ENCODE results near the gene SLAIN2.
"Not testable (repeated sequence)": the region's sequence is repeated elsewhere in the genome, so short reads cannot be mapped to it uniquely, and the experiment has no call there.

Gene SLAIN2

DNA sequence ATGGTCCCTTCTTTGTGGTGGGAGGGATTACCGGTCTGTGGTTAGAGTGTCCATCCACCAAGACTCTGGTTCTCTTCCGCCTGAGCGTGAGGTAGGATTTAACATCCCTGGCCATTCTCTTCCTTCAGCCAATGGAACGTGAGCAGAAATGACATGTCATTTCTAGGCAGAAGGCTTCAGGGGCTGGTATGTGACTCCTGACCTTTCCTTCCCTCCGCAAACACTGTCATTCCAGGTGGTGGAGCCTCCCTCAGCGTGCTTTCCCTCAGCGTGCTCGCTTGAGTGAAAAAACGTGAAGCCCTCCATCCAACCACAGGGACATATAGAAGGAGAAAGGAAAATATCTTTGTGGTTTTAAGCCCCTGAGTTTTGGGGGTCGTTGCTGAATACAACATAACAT is 107.8 kb downstream of the SLAIN2 start:
- Histone ChIP-seq H3K9ac (ENCODE audit: low read length) (no peak overlapping the region), H2BK120ac (ENCODE audit: low read depth, low read length) (no peak overlapping the region), H3K27ac (ENCODE audit: low read length, poor library complexity, severe bottlenecking) (no peak overlapping the region), H3K4me2 (ENCODE audit: low read length, poor library complexity, severe bottlenecking) (no peak overlapping the region), H3K79me1 (replicated peaks; ENCODE audit: low read length, poor library complexity, severe bottlenecking) (no peaks in the 10 kb centered on the region), H3K36me3 (ENCODE audit: control insufficient read depth in 1 of 2, insufficient read depth in 2 of 2, low read depth in 1 of 2, low read length in 2 of 2) (no peaks in the 10 kb centered on the region), H4K8ac (ENCODE audit: low read length) (no peak overlapping the region), H3K18ac (ENCODE audit: low read depth in 1 of 2, low read length in 2 of 2) (no peak overlapping the region), H2AK5ac (ENCODE audit: low read length, severe bottlenecking) (no peak overlapping the region), H3K27me3 (ENCODE audit: control insufficient read depth in 1 of 2, insufficient read depth in 1 of 2, low read length in 2 of 2) (no peaks in the 10 kb centered on the region), H2BK15ac (ENCODE audit: low read depth, poor library complexity, severe bottlenecking) (no peak overlapping the region), H3K14ac (ENCODE audit: low read length in 2 of 2) (no peak overlapping the region), H3K4me3 (ENCODE audit: insufficient read depth in 1 of 2, low read depth in 1 of 2, low read length in 2 of 2) (no peak overlapping the region), H3K4ac (ENCODE audit: low read depth in 1 of 2, low read length in 2 of 2) (no peak overlapping the region), H2BK5ac (ENCODE audit: low read depth, low read length, poor library complexity, severe bottlenecking) (no peak overlapping the region), H4K91ac (ENCODE audit: low read length) (no peak overlapping the region), H3K23ac (ENCODE audit: low read length in 2 of 2) (no peak overlapping the region), H2BK12ac (ENCODE audit: low read length in 2 of 2) (no peak overlapping the region), H3K4me1 (ENCODE audit: control insufficient read depth, insufficient read depth, low read depth, low read length) (no peaks in the 10 kb centered on the region), H3K9me3 (ENCODE audit: control insufficient read depth, low read length) (no peaks in the 10 kb centered on the region), H2AFZ (ENCODE audit: low read depth, low read length) (no peak overlapping the region)
- WGBS = 90% methylated on average over 6 of the region's 10 CpGs
- DNase-seq = no peak

DNA sequence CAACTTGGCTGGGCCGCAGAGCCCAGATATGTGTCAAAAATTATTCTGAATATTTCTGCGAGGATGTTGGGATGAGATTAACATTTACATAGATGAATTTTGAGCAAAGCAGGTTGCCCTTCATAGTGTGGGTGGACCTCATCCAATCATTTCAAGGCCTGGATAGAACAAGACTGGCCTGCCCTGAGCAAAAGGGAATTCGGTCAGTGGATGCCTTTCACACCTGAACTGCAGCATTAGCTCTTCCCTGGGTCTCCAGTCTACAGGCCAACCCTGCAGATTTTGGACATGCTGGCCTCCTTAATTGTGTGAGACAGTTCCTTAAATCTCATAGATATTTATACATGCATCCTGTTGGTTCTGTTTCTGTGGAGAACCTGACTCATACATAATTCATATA is 109.4 kb downstream of the SLAIN2 start:
- 79% methylated on average over 3 of the region's 3 CpGs for WGBS
- Histone ChIP-seq H2BK5ac (ENCODE audit: low read depth, low read length, poor library complexity, severe bottlenecking) (no peak overlapping the region), H2AK5ac (ENCODE audit: low read length, severe bottlenecking) (no peak overlapping the region)

GRCh38 chr4:48451656-48452055 is 110.3 kb downstream of the SLAIN2 start:
- H2BK12ac ChIP-seq (ENCODE audit: low read length in 2 of 2); H3K9ac ChIP-seq (ENCODE audit: low read length); H4K8ac ChIP-seq (ENCODE audit: low read length); H3K4me2 ChIP-seq (ENCODE audit: low read length, poor library complexity, severe bottlenecking); H3K9me3 ChIP-seq (ENCODE audit: control insufficient read depth, low read length); H3K36me3 ChIP-seq (ENCODE audit: control insufficient read depth in 1 of 2, insufficient read depth in 2 of 2, low read depth in 1 of 2, low read length in 2 of 2); H2BK15ac ChIP-seq (ENCODE audit: low read depth, poor library complexity, severe bottlenecking); H2BK5ac ChIP-seq (ENCODE audit: low read depth, low read length, poor library complexity, severe bottlenecking); H4K91ac ChIP-seq (ENCODE audit: low read length); H3K79me1 ChIP-seq (replicated peaks; ENCODE audit: low read length, poor library complexity, severe bottlenecking); H3K4me1 ChIP-seq (ENCODE audit: control insufficient read depth, insufficient read depth, low read depth, low read length); H2AFZ ChIP-seq (ENCODE audit: low read depth, low read length); H3K18ac ChIP-seq (ENCODE audit: low read depth in 1 of 2, low read length in 2 of 2); H3K4me3 ChIP-seq (ENCODE audit: insufficient read depth in 1 of 2, low read depth in 1 of 2, low read length in 2 of 2); DNase-seq; H3K14ac ChIP-seq (ENCODE audit: low read length in 2 of 2); H2BK120ac ChIP-seq (ENCODE audit: low read depth, low read length); H3K23ac ChIP-seq (ENCODE audit: low read length in 2 of 2); H3K27me3 ChIP-seq (ENCODE audit: control insufficient read depth in 1 of 2, insufficient read depth in 1 of 2, low read length in 2 of 2); H2AK5ac ChIP-seq (ENCODE audit: low read length, severe bottlenecking); H3K27ac ChIP-seq (ENCODE audit: low read length, poor library complexity, severe bottlenecking); H3K4ac ChIP-seq (ENCODE audit: low read depth in 1 of 2, low read length in 2 of 2): not testable (repeated sequence)
- 89% methylated on average over 3 of the region's 3 CpGs for WGBS

More for the DNA sequence above, 109.4 kb downstream of the SLAIN2 start:
- H3K4me1 ChIP-seq (ENCODE audit: control insufficient read depth, insufficient read depth, low read depth, low read length) = no peaks in the 10 kb centered on the region
- H3K9me3 ChIP-seq (ENCODE audit: control insufficient read depth, low read length) = no peaks in the 10 kb centered on the region
- H3K4me2 ChIP-seq (ENCODE audit: low read length, poor library complexity, severe bottlenecking) = no peak overlapping the region
- H2BK120ac ChIP-seq (ENCODE audit: low read depth, low read length) = no peak overlapping the region
- H3K18ac ChIP-seq (ENCODE audit: low read depth in 1 of 2, low read length in 2 of 2) = no peak overlapping the region
- H4K91ac ChIP-seq (ENCODE audit: low read length) = no peak overlapping the region
- no peak for DNase-seq
- H3K27me3 ChIP-seq (ENCODE audit: control insufficient read depth in 1 of 2, insufficient read depth in 1 of 2, low read length in 2 of 2) = no peaks in the 10 kb centered on the region
- H2BK15ac ChIP-seq (ENCODE audit: low read depth, poor library complexity, severe bottlenecking) = no peak overlapping the region
- no peak overlapping the region for H2BK12ac ChIP-seq (ENCODE audit: low read length in 2 of 2)
- no peak overlapping the region for H2AFZ ChIP-seq (ENCODE audit: low read depth, low read length)
- H3K23ac ChIP-seq (ENCODE audit: low read length in 2 of 2) = no peak overlapping the region
- H3K36me3 ChIP-seq (ENCODE audit: control insufficient read depth in 1 of 2, insufficient read depth in 2 of 2, low read depth in 1 of 2, low read length in 2 of 2) = no peaks in the 10 kb centered on the region
- H3K14ac ChIP-seq (ENCODE audit: low read length in 2 of 2) = no peak overlapping the region
- no peak overlapping the region for H4K8ac ChIP-seq (ENCODE audit: low read length)
- no peak overlapping the region for H3K9ac ChIP-seq (ENCODE audit: low read length)
- no peaks in the 10 kb centered on the region for H3K79me1 ChIP-seq (replicated peaks; ENCODE audit: low read length, poor library complexity, severe bottlenecking)
- no peak overlapping the region for H3K27ac ChIP-seq (ENCODE audit: low read length, poor library complexity, severe bottlenecking)
- H3K4ac ChIP-seq (ENCODE audit: low read depth in 1 of 2, low read length in 2 of 2) = no peak overlapping the region
- no peak overlapping the region for H3K4me3 ChIP-seq (ENCODE audit: insufficient read depth in 1 of 2, low read depth in 1 of 2, low read length in 2 of 2)

GRCh38 chr4:48454591-48454990 is 113.3 kb downstream of the SLAIN2 start:
- Histone ChIP-seq H2BK5ac (ENCODE audit: low read depth, low read length, poor library complexity, severe bottlenecking) (no peak overlapping the region), H2BK12ac (ENCODE audit: low read length in 2 of 2) (no peak overlapping the region), H2BK120ac (ENCODE audit: low read depth, low read length) (no peak overlapping the region), H3K4me2 (ENCODE audit: low read length, poor library complexity, severe bottlenecking) (no peak overlapping the region), H3K27ac (ENCODE audit: low read length, poor library complexity, severe bottlenecking) (no peak overlapping the region), H3K36me3 (ENCODE audit: control insufficient read depth in 1 of 2, insufficient read depth in 2 of 2, low read depth in 1 of 2, low read length in 2 of 2) (no peaks in the 10 kb centered on the region), H2AFZ (ENCODE audit: low read depth, low read length) (no peak overlapping the region), H2BK15ac (ENCODE audit: low read depth, poor library complexity, severe bottlenecking) (no peak overlapping the region), H3K27me3 (ENCODE audit: control insufficient read depth in 1 of 2, insufficient read depth in 1 of 2, low read length in 2 of 2) (no peaks in the 10 kb centered on the region), H3K79me1 (replicated peaks; ENCODE audit: low read length, poor library complexity, severe bottlenecking) (no peaks in the 10 kb centered on the region), H3K14ac (ENCODE audit: low read length in 2 of 2) (no peak overlapping the region), H3K23ac (ENCODE audit: low read length in 2 of 2) (no peak overlapping the region), H3K4me3 (ENCODE audit: insufficient read depth in 1 of 2, low read depth in 1 of 2, low read length in 2 of 2) (no peak overlapping the region), H2AK5ac (ENCODE audit: low read length, severe bottlenecking) (no peak overlapping the region), H3K9me3 (ENCODE audit: control insufficient read depth, low read length) (no peaks in the 10 kb centered on the region), H4K8ac (ENCODE audit: low read length) (no peak overlapping the region), H3K4me1 (ENCODE audit: control insufficient read depth, insufficient read depth, low read depth, low read length) (no peaks in the 10 kb centered on the region), H3K9ac (ENCODE audit: low read length) (no peak overlapping the region), H4K91ac (ENCODE audit: low read length) (no peak overlapping the region), H3K18ac (ENCODE audit: low read depth in 1 of 2, low read length in 2 of 2) (no peak overlapping the region), H3K4ac (ENCODE audit: low read depth in 1 of 2, low read length in 2 of 2) (no peak overlapping the region)
- WGBS = 79% methylated on average over 2 of the region's 2 CpGs
- DNase-seq = no peak
